Panc1 (cell line): Measurements from ENCODE around the gene RCCD1. TPM values are rescaled to one million over a fixed set of nuclear protein-coding genes. Genes with fewer than 3 reads are reported as not detected.

Experiments
- ATAC-seq: fragments of 200-7000 bp; cut with Tn5 transposase; 2 replicates; pipeline ENCODE4 v1.9.1; 2020; ENCODE audit warnings: mild to moderate bottlenecking, moderate library complexity
- BruUV-seq: library from RNA; stranded (reverse); fragments of 400-500 nt; replicated peaks from 2 replicates; lab custom pipeline; 2021; lab: Mats Ljungman, UMichigan
- CTCF ChIA-PET: fragments of 300-600 bp; sonication (Branson Sonifier 250); formaldehyde crosslinking; loops from one replicate; lab custom pipeline; 2022; ENCODE audit warnings: antibody characterized with exemption; lab: Charles Lee
- POLR2A ChIA-PET: fragments of 300-600 bp; sonication (Branson Sonifier 250); formaldehyde crosslinking; loops from one replicate; lab custom pipeline; 2022; ENCODE audit warnings: antibody characterized with exemption; lab: Charles Lee
- DNase-seq: peaks from one replicate; pipeline ENCODE4 v3.0.0-alpha.2; 2010; ENCODE audit warnings: low read depth, low spot score
- H3K27ac ChIP-seq: 2 replicates; pipeline ENCODE4 v1.5.1; 2011; ENCODE audit warnings: mild to moderate bottlenecking, low read length, inconsistent platforms
- H3K27me3 ChIP-seq: fragments of 200-500 bp; sonication (Bioruptor generic); 2 replicates; pipeline ENCODE4 v1.6.0; 2014; ENCODE audit warnings: low read length, inconsistent platforms; ENCODE audit not compliant: control insufficient read depth, insufficient read depth
- H3K36me3 ChIP-seq: fragments of 200-500 bp; sonication (Bioruptor generic); 2 replicates; pipeline ENCODE4 v1.5.1; 2014; ENCODE audit warnings: inconsistent platforms, mild to moderate bottlenecking, low read length, moderate library complexity; ENCODE audit not compliant: control insufficient read depth, insufficient read depth
- H3K4me1 ChIP-seq: 2 replicates; pipeline ENCODE4 v1.5.1; 2011; ENCODE audit warnings: inconsistent platforms, mild to moderate bottlenecking, low read length, moderate library complexity; ENCODE audit not compliant: control insufficient read depth, insufficient read depth
- H3K4me3 ChIP-seq, 2 experiments: 2 replicates each; pipeline ENCODE4 v1.5.1; 2011 to 2012; ENCODE audit warnings: low read depth in 2 of 2, low read length in 2 of 2, mild to moderate bottlenecking in 2 of 2, inconsistent platforms in 1 of 2, moderate library complexity in 1 of 2
- H3K9me3 ChIP-seq: fragments of 200-500 bp; sonication (Bioruptor generic); 2 replicates; pipeline ENCODE4 v1.5.1; 2014; ENCODE audit warnings: low read depth, mild to moderate bottlenecking, inconsistent platforms, low read length, moderate library complexity; ENCODE audit not compliant: control insufficient read depth, insufficient read depth
- CTCF ChIP-seq: fragments of 450-650 bp; IDR thresholded peaks from 2 replicates; pipeline ENCODE4 v1.5.1; 2017; ENCODE audit warnings: mild to moderate bottlenecking
- POLR2AphosphoS5 ChIP-seq: IDR thresholded peaks from 2 replicates; pipeline ENCODE4 v1.6.1; 2012; ENCODE audit warnings: mild to moderate bottlenecking, low read depth, low read length, moderate library complexity
- REST ChIP-seq, 2 experiments: IDR thresholded peaks; 2 replicates each; pipeline ENCODE4 v1.6.1; 2011 to 2012; ENCODE audit warnings: low read depth in 2 of 2, control low read depth in 1 of 2, low read length in 1 of 2, mild to moderate bottlenecking in 1 of 2, moderate library complexity in 1 of 2; ENCODE audit not compliant: insufficient read depth in 1 of 2
- SIN3A ChIP-seq: IDR thresholded peaks from 2 replicates; pipeline ENCODE4 v1.6.1; 2012; ENCODE audit warnings: low read depth, mild to moderate bottlenecking, low read length, moderate library complexity, borderline replicate concordance; ENCODE audit not compliant: insufficient read depth
- TCF7L2 ChIP-seq: IDR thresholded peaks from 2 replicates; pipeline ENCODE4 v1.6.1; 2011; ENCODE audit warnings: mild to moderate bottlenecking, low read depth, low read length, inconsistent platforms
- in situ Hi-C: cut with HindIII; loops from 2 replicates; pipeline ENCODE4 v1.10.0; 2016; ENCODE audit warnings: low sequenced_read_pairs, low pct_unique_long_range_greater_than_20kb
- intact Hi-C: fragments of 100-400 bp; cut with micrococcal nuclease; formaldehyde crosslinking; loops from one replicate; pipeline ENCODE4 v1.10.0; 2022; ENCODE audit not compliant: unreplicated experiment
- total RNA-seq: library from RNA; stranded (reverse); gene quantifications from one replicate; pipeline ENCODE4 v1.2.1, GENCODE V29; 2021; ENCODE audit not compliant: unreplicated experiment

The RCCD1 gene
- total RNA-seq, 1 experiment from 2014 or later, result 23.6 TPM

GRCh38 chr15:90915808-90916440 lies 38.8 kb upstream of the RCCD1 start:
- no peak for TF ChIP-seq REST (IDR thresholded peaks at IDR 0.05; ENCODE audit: insufficient read depth in 1 of 2, low read depth in 2 of 2, low read length in 1 of 2)
- Histone ChIP-seq H3K36me3 (peaks cover 7% of the 10 kb centered on the region), H3K4me1 (no peaks in the 10 kb centered on the region), H3K9me3 (no peaks in the 10 kb centered on the region), H3K27me3 (no peaks in the 10 kb centered on the region), H3K27ac (no peak overlapping the region), H3K4me3 (no peak overlapping the region)
- no TSS peak for BruUV-seq
- intact Hi-C loops, result no loop called here
- DNase-seq (no peak), ATAC-seq (no peak)
- in situ Hi-C loops, result no loop called here
- ChIA-PET POLR2A (no interaction called here), CTCF (no interaction called here)

GRCh38 chr15:90916461-90916860 lies 38.2 kb upstream of the RCCD1 start:
- intact Hi-C loops, result no loop called here
- TF ChIP-seq REST (IDR thresholded peaks at IDR 0.05; ENCODE audit: insufficient read depth in 1 of 2, low read depth in 2 of 2, low read length in 1 of 2), result no peak
- TF ChIP-seq POLR2AphosphoS5, result no peak
- no peak for TF ChIP-seq TCF7L2
- no peak for TF ChIP-seq SIN3A
- no peak for TF ChIP-seq CTCF
- no TSS peak for BruUV-seq
- ATAC-seq, result no peak
- no peak for DNase-seq
- CTCF ChIA-PET, result no interaction called here
- H3K27ac ChIP-seq, result no peak overlapping the region
- no peak overlapping the region for H3K4me3 ChIP-seq
- no peaks in the 10 kb centered on the region for H3K27me3 ChIP-seq
- no peaks in the 10 kb centered on the region for H3K9me3 ChIP-seq
- H3K36me3 ChIP-seq, result peaks cover 7% of the 10 kb centered on the region
- in situ Hi-C loops, result no loop called here
- H3K4me1 ChIP-seq, result no peaks in the 10 kb centered on the region
- POLR2A ChIA-PET, result no interaction called here
